ENCODE results near the gene LHFPL3. TPM values are rescaled to one million over a fixed set of nuclear protein-coding genes. Genes with fewer than 3 reads are reported as not detected.

Gene LHFPL3
- total and polyA plus RNA-seq, 2 donors (not counting 1 experiment from before 2014, with no cell fraction given), result not detected

GRCh38 chr7:104814126-104814525, 485.7 kb downstream of the LHFPL3 start:
- DNase-seq, result no peak
- Histone ChIP-seq H3K4me1 (ENCODE audit: control insufficient read depth in 2 of 2, insufficient read depth in 2 of 2, low read length in 2 of 2) (no peaks in the 10 kb centered on the region), H4K20me1 (ENCODE audit: control insufficient read depth, insufficient read depth, low read length, poor library complexity, severe bottlenecking) (no peaks in the 10 kb centered on the region), H3K27ac (ENCODE audit: low read length in 2 of 2) (no peak overlapping the region), H3K4me3 (ENCODE audit: control extremely low read depth in 1 of 5, extremely low read depth in 1 of 5, insufficient read depth in 1 of 5, low read depth in 2 of 5, low read length in 4 of 5) (no peak overlapping the region), H3K9ac (ENCODE audit: low read length) (no peak overlapping the region), H3K36me3 (replicated peaks in 1 of 2; ENCODE audit: control extremely low read depth in 1 of 2, control insufficient read depth in 1 of 2, extremely low read depth in 1 of 2, insufficient read depth in 2 of 2, low read length in 1 of 2) (no peaks in the 10 kb centered on the region), H3K27me3 (replicated peaks in 1 of 4; ENCODE audit: control extremely low read depth in 1 of 4, control insufficient read depth in 3 of 4, insufficient read depth in 4 of 4, low read length in 3 of 4) (peaks cover 0 to 4% (median 0%) of the 10 kb centered on the region in 4 experiments), H3K9me3 (ENCODE audit: control extremely low read depth in 1 of 3, control insufficient read depth in 2 of 3, insufficient read depth in 1 of 3, low read length in 2 of 3) (no peaks in the 10 kb centered on the region), H2AFZ (ENCODE audit: insufficient read depth, low read depth, low read length, poor library complexity, severe bottlenecking) (no peak overlapping the region), H3K4me2 (replicated peaks; ENCODE audit: low read depth, low read length, poor library complexity, severe bottlenecking) (no peak overlapping the region), H3K79me2 (ENCODE audit: control insufficient read depth, insufficient read depth, low read length) (no peaks in the 10 kb centered on the region)
- H3K4me3 Mint-ChIP-seq, result no peak overlapping the region
- intact Hi-C loops (cut with micrococcal nuclease), result no loop called here
- TF ChIP-seq EZH2 (IDR thresholded peaks at IDR 0.05; ENCODE audit: borderline replicate concordance, insufficient read depth, low read depth, low read length, poor library complexity, severe bottlenecking) (no peak), CTCF (IDR thresholded peaks at IDR 0.05) (no peak)
- no peaks in the 10 kb centered on the region for H3K9me3 Mint-ChIP-seq (ENCODE audit: insufficient read depth)
- ATAC-seq (ENCODE audit: low read depth), result no peak
- no peak overlapping the region for H3K27ac Mint-ChIP-seq
- peaks cover 26% of the 10 kb centered on the region for H3K27me3 Mint-ChIP-seq
- WGBS (ENCODE audit: insufficient coverage), result 96% methylated on average over 2 of the region's 3 CpGs
- CTCF ChIA-PET, result no interaction called here
- POLR2A ChIA-PET, result no interaction called here
- no peaks in the 10 kb centered on the region for H3K4me1 Mint-ChIP-seq

- peaks cover 0 to 4% (median 0%) of the 10 kb centered on the region in 4 experiments for H3K27me3 ChIP-seq (replicated peaks in 1 of 4; ENCODE audit: control extremely low read depth in 1 of 4, control insufficient read depth in 3 of 4, insufficient read depth in 4 of 4, low read length in 3 of 4)
- no peak overlapping the region for H3K4me2 ChIP-seq (replicated peaks; ENCODE audit: low read depth, low read length, poor library complexity, severe bottlenecking)
- no peaks in the 10 kb centered on the region for H4K20me1 ChIP-seq (ENCODE audit: control insufficient read depth, insufficient read depth, low read length, poor library complexity, severe bottlenecking)
- no peaks in the 10 kb centered on the region for H3K36me3 ChIP-seq (replicated peaks in 1 of 2; ENCODE audit: control extremely low read depth in 1 of 2, control insufficient read depth in 1 of 2, extremely low read depth in 1 of 2, insufficient read depth in 2 of 2, low read length in 1 of 2)
- TF ChIP-seq CTCF (IDR thresholded peaks at IDR 0.05), result no peak
- ChIA-PET POLR2A (no interaction called here), CTCF (no interaction called here)
- no peaks in the 10 kb centered on the region for H3K79me2 ChIP-seq (ENCODE audit: control insufficient read depth, insufficient read depth, low read length)
- no peaks in the 10 kb centered on the region for H3K9me3 ChIP-seq (ENCODE audit: control extremely low read depth in 1 of 3, control insufficient read depth in 2 of 3, insufficient read depth in 1 of 3, low read length in 2 of 3)
- H3K9me3 Mint-ChIP-seq (ENCODE audit: insufficient read depth), result no peaks in the 10 kb centered on the region
- no peak overlapping the region for H3K27ac Mint-ChIP-seq
- H3K4me3 ChIP-seq (ENCODE audit: control extremely low read depth in 1 of 5, extremely low read depth in 1 of 5, insufficient read depth in 1 of 5, low read depth in 2 of 5, low read length in 4 of 5), result no peak overlapping the region
- WGBS (ENCODE audit: insufficient coverage), result 90% methylated on average over 17 of the region's 17 CpGs
- no peak overlapping the region for H3K9ac ChIP-seq (ENCODE audit: low read length)
- peaks cover 25% of the 10 kb centered on the region for H3K27me3 Mint-ChIP-seq
- intact Hi-C loops (cut with micrococcal nuclease), result no loop called here
- no peaks in the 10 kb centered on the region for H3K4me1 ChIP-seq (ENCODE audit: control insufficient read depth in 2 of 2, insufficient read depth in 2 of 2, low read length in 2 of 2)
- no peak overlapping the region for H3K27ac ChIP-seq (ENCODE audit: low read length in 2 of 2)
- H3K4me1 Mint-ChIP-seq, result no peaks in the 10 kb centered on the region
- ATAC-seq (ENCODE audit: low read depth), result no peak
- no peak for DNase-seq
- H2AFZ ChIP-seq (ENCODE audit: insufficient read depth, low read depth, low read length, poor library complexity, severe bottlenecking), result no peak overlapping the region
- H3K4me3 Mint-ChIP-seq, result no peak overlapping the region
Observed at GRCh38 chr7:104814671-104815400, 486.4 kb downstream of the LHFPL3 start.

Measured in B cell (primary cell).